ENCODE results near the gene MAPRE3. TPM values are rescaled to one million over a fixed set of nuclear protein-coding genes. Genes with fewer than 3 reads are reported as not detected.

The MAPRE3 gene
- total and polyA plus RNA-seq, 9 of the 15 experiments (the other 6 are each of a cell fraction or from before 2014, with no cell fraction given), result 0.70 to 43.2 (median 12.6) TPM

DNA sequence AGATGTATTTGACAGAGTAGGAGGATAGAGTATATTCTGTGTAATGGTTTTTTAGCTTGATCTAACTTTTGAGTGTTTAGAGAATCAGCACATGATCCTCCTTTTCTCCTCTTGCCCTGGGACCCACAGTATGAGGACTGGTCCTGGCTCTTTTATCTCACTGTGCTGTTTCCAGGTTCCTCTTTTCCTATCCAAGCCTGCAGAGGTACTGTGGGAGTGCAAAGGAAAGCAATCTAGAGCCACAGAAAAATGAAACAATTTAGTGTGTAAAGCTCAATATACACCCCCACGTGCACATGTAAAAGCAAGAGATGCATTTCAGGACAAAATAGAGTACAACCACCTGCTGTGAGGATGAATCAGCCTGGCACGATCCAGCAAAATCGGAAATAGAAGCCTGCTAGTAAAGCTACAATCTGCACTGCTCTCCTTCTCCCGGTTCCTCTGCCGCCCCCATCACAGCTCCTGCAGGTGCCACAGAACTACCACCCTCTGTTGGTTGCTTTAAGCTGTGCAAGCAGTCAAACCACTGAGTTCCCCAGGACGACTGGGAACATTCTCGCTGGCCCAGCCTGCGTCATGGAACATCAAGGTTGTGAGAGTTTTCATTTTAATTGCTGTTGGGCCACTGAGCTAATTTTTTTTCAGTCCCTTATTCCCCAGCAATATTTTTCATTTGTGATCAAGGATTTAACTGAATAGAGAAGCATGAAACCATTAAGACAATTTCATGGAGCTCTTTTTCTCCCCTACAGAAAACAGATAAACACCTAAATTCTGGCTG is 47.8 kb upstream of the MAPRE3 start (continued):
- no peak for TF ChIP-seq GABPB2 (CRISPR knock-in tag; conservative IDR thresholded peaks at IDR 0.05)
- TF ChIP-seq, protein P1, sequence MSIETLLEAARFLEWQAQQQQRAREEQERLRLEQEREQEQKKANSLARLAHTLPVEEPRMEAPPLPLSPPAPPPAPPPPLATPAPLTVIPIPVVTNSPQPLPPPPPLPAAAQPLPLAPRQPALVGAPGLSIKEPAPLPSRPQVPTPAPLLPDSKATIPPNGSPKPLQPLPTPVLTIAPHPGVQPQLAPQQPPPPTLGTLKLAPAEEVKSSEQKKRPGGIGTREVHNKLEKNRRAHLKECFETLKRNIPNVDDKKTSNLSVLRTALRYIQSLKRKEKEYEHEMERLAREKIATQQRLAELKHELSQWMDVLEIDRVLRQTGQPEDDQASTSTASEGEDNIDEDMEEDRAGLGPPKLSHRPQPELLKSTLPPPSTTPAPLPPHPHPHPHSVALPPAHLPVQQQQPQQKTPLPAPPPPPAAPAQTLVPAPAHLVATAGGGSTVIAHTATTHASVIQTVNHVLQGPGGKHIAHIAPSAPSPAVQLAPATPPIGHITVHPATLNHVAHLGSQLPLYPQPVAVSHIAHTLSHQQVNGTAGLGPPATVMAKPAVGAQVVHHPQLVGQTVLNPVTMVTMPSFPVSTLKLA (conservative IDR thresholded peaks at IDR 0.05), result no peak
- no peak for TF ChIP-seq RAD51 (IDR thresholded peaks at IDR 0.05; ENCODE audit: borderline replicate concordance, low read depth)
- no peak for TF ChIP-seq GABPB1 (CRISPR knock-in tag; IDR thresholded peaks at IDR 0.05)
- TF ChIP-seq, protein P2, sequence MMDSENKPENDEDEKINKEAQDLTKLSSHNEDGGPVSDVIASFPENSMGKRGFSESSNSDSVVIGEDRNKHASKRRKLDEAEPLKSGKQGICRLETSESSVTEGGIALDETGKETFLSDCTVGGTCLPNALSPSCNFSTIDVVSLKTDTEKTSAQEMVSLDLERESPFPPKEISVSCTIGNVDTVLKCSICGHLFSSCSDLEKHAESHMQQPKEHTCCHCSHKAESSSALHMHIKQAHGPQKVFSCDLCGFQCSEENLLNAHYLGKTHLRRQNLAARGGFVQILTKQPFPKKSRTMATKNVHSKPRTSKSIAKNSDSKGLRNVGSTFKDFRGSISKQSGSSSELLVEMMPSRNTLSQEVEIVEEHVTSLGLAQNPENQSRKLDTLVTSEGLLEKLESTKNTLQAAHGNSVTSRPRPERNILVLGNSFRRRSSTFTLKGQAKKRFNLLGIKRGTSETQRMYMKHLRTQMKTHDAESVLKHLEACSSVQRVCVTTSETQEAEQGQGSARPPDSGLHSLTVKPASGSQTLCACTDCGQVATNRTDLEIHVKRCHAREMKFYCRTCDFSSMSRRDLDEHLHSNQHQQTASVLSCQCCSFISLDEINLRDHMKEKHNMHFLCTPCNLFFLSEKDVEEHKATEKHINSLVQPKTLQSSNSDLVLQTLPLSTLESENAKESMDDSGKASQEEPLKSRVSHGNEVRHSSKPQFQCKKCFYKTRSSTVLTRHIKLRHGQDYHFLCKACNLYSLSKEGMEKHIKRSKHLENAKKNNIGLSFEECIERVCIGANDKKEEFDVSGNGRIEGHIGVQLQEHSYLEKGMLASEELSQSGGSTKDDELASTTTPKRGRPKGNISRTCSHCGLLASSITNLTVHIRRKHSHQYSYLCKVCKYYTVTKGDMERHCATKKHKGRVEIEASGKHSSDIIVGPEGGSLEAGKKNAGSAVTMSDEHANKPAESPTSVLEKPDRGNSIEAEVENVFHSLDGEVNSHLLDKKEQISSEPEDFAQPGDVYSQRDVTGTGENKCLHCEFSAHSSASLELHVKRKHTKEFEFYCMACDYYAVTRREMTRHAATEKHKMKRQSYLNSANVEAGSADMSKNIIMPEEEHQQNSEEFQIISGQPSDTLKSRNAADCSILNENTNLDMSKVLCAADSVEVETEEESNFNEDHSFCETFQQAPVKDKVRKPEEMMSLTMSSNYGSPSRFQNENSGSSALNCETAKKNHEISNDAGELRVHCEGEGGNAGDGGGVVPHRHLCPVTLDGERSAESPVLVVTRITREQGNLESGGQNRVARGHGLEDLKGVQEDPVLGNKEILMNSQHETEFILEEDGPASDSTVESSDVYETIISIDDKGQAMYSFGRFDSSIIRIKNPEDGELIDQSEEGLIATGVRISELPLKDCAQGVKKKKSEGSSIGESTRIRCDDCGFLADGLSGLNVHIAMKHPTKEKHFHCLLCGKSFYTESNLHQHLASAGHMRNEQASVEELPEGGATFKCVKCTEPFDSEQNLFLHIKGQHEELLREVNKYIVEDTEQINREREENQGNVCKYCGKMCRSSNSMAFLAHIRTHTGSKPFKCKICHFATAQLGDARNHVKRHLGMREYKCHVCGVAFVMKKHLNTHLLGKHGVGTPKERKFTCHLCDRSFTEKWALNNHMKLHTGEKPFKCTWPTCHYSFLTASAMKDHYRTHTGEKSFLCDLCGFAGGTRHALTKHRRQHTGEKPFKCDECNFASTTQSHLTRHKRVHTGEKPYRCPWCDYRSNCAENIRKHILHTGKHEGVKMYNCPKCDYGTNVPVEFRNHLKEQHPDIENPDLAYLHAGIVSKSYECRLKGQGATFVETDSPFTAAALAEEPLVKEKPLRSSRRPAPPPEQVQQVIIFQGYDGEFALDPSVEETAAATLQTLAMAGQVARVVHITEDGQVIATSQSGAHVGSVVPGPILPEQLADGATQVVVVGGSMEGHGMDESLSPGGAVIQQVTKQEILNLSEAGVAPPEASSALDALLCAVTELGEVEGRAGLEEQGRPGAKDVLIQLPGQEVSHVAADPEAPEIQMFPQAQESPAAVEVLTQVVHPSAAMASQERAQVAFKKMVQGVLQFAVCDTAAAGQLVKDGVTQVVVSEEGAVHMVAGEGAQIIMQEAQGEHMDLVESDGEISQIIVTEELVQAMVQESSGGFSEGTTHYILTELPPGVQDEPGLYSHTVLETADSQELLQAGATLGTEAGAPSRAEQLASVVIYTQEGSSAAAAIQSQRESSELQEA (IDR thresholded peaks at IDR 0.05; ENCODE audit: low read depth), result no peak
- no peak for TF ChIP-seq TAL1 (IDR thresholded peaks at IDR 0.05)
- TF ChIP-seq, protein P3, sequence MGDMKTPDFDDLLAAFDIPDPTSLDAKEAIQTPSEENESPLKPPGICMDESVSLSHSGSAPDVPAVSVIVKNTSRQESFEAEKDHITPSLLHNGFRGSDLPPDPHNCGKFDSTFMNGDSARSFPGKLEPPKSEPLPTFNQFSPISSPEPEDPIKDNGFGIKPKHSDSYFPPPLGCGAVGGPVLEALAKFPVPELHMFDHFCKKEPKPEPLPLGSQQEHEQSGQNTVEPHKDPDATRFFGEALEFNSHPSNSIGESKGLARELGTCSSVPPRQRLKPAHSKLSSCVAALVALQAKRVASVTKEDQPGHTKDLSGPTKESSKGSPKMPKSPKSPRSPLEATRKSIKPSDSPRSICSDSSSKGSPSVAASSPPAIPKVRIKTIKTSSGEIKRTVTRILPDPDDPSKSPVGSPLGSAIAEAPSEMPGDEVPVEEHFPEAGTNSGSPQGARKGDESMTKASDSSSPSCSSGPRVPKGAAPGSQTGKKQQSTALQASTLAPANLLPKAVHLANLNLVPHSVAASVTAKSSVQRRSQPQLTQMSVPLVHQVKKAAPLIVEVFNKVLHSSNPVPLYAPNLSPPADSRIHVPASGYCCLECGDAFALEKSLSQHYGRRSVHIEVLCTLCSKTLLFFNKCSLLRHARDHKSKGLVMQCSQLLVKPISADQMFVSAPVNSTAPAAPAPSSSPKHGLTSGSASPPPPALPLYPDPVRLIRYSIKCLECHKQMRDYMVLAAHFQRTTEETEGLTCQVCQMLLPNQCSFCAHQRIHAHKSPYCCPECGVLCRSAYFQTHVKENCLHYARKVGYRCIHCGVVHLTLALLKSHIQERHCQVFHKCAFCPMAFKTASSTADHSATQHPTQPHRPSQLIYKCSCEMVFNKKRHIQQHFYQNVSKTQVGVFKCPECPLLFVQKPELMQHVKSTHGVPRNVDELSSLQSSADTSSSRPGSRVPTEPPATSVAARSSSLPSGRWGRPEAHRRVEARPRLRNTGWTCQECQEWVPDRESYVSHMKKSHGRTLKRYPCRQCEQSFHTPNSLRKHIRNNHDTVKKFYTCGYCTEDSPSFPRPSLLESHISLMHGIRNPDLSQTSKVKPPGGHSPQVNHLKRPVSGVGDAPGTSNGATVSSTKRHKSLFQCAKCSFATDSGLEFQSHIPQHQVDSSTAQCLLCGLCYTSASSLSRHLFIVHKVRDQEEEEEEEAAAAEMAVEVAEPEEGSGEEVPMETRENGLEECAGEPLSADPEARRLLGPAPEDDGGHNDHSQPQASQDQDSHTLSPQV (IDR thresholded peaks at IDR 0.05), result no peak
- TF ChIP-seq ZNF830 (CRISPR knock-in tag; IDR thresholded peaks at IDR 0.05), result no peak
- TF ChIP-seq, protein P4, sequence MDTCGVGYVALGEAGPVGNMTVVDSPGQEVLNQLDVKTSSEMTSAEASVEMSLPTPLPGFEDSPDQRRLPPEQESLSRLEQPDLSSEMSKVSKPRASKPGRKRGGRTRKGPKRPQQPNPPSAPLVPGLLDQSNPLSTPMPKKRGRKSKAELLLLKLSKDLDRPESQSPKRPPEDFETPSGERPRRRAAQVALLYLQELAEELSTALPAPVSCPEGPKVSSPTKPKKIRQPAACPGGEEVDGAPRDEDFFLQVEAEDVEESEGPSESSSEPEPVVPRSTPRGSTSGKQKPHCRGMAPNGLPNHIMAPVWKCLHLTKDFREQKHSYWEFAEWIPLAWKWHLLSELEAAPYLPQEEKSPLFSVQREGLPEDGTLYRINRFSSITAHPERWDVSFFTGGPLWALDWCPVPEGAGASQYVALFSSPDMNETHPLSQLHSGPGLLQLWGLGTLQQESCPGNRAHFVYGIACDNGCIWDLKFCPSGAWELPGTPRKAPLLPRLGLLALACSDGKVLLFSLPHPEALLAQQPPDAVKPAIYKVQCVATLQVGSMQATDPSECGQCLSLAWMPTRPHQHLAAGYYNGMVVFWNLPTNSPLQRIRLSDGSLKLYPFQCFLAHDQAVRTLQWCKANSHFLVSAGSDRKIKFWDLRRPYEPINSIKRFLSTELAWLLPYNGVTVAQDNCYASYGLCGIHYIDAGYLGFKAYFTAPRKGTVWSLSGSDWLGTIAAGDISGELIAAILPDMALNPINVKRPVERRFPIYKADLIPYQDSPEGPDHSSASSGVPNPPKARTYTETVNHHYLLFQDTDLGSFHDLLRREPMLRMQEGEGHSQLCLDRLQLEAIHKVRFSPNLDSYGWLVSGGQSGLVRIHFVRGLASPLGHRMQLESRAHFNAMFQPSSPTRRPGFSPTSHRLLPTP (IDR thresholded peaks at IDR 0.05; ENCODE audit: borderline replicate concordance, extremely low read depth, insufficient read length), result no peak

All from K562 (cell line).